Vagina (tissue), 2 donors: ENCODE data around the gene SPSB2. TPM values are rescaled to one million over a fixed set of nuclear protein-coding genes. Genes with fewer than 3 reads are reported as not detected.
A peak's percentile ranks its signal among the peaks of the same experiment; 100 is the strongest.

Experiments used
- DNase-seq, 2 donors: peaks; one replicate each; pipeline ENCODE4 v3.0.0-alpha.2; 2017; ENCODE audit errors: extremely low spot score in 2 of 2
- H3K27ac ChIP-seq: fragments of 200-600 bp; sonication (generic); one replicate; pipeline ENCODE4 v1.5.1; 2019
- H3K27me3 ChIP-seq: fragments of 200-600 bp; sonication (generic); one replicate; pipeline ENCODE4 v1.5.1; 2019
- H3K36me3 ChIP-seq, 2 donors: fragments of 200-600 bp; sonication (generic); one replicate each; pipeline ENCODE4 v1.5.1; 2017 to 2019
- H3K4me1 ChIP-seq: fragments of 200-600 bp; sonication (generic); one replicate; pipeline ENCODE4 v1.5.1; 2019
- H3K4me3 ChIP-seq, 2 donors: fragments of 200-600 bp; sonication (generic); 1 replicate in 1 of 2; 2 replicates in 1 of 2; pipeline ENCODE4 v1.5.1; 2016 to 2019
- H3K9me3 ChIP-seq: fragments of 200-600 bp; sonication (generic); one replicate; pipeline ENCODE4 v1.5.1; 2019
- CTCF ChIP-seq, 3 experiments: fragments of 450-650 bp in 2 of 3; fragments of 200-600 bp in 1 of 3; sonication (generic) in 1 of 3; IDR thresholded peaks; one replicate each; pipeline ENCODE4 v1.5.1; 2017 to 2019; ENCODE audit warnings: antibody characterized with exemption in 3 of 3, mild to moderate bottlenecking in 2 of 3, moderate library complexity in 2 of 3
- POLR2A ChIP-seq, 2 donors: fragments of 450-650 bp; IDR thresholded peaks; one replicate each; pipeline ENCODE4 v1.6.1; 2017; ENCODE audit warnings: antibody characterized with exemption in 2 of 2, mild to moderate bottlenecking in 2 of 2, moderate library complexity in 2 of 2
- POLR2AphosphoS5 ChIP-seq, 2 donors: sonication (generic); formaldehyde crosslinking; IDR thresholded peaks; one replicate each; pipeline ENCODE4 v1.9.0; 2017; ENCODE audit warnings: antibody characterized with exemption in 2 of 2, mild to moderate bottlenecking in 2 of 2, low read depth in 1 of 2; ENCODE audit not compliant: insufficient read depth in 1 of 2
- intact Hi-C: fragments of 100-400 bp; cut with DNase I; formaldehyde crosslinking; loops from one replicate; pipeline ENCODE4 v1.15.1; 2023
- total RNA-seq: library from RNA; depleted of rRNA; stranded (reverse); fragments of >200 nt; gene quantifications from one replicate; pipeline ENCODE4 v1.2.3, GENCODE V29; 2016

SPSB2 gene
- total RNA-seq, 1 donor from 2014 or later: 3.2 TPM

- no peak for TF ChIP-seq POLR2AphosphoS5 (IDR thresholded peaks at IDR 0.05; ENCODE audit: insufficient read depth in 1 of 2, low read depth in 1 of 2)
- no peak for TF ChIP-seq CTCF (IDR thresholded peaks at IDR 0.05)
- no peak for TF ChIP-seq POLR2A (IDR thresholded peaks at IDR 0.05)
- intact Hi-C loops: loop anchor here (2.0 to 5.0 kb wide), 4 partner anchors 47 to 209 kb away; partner anchors contain the start of genes MLF2 and PTMS
- H3K36me3 ChIP-seq: no peaks in the 10 kb centered on the region
- peaks cover 58% of the 10 kb centered on the region for H3K4me1 ChIP-seq
- no peaks in the 10 kb centered on the region for H3K9me3 ChIP-seq
- DNase-seq: no peak
- no peaks in the 10 kb centered on the region for H3K27me3 ChIP-seq
- no peak overlapping the region for H3K4me3 ChIP-seq
- H3K27ac ChIP-seq: peak overlapping the region; percentile 92
Observed at GRCh38 chr12:6826125-6826733, 46.9 kb downstream of the SPSB2 start.

- no peaks in the 10 kb centered on the region for H3K9me3 ChIP-seq
- TF ChIP-seq CTCF (IDR thresholded peaks at IDR 0.05) (peak; percentile 77 to 87 (median 82)), POLR2AphosphoS5 (IDR thresholded peaks at IDR 0.05; ENCODE audit: insufficient read depth in 1 of 2, low read depth in 1 of 2) (peak; percentile 46 to 65), POLR2A (IDR thresholded peaks at IDR 0.05) (no peak)
- H3K4me1 ChIP-seq: peaks cover 62% of the 10 kb centered on the region
- no peaks in the 10 kb centered on the region for H3K27me3 ChIP-seq
- H3K36me3 ChIP-seq: no peaks in the 10 kb centered on the region
- peak overlapping the region; percentile 20 for H3K27ac ChIP-seq
- H3K4me3 ChIP-seq: peak overlapping the region; percentile 12 to 19
- intact Hi-C loops: loop anchor here (2.0 to 5.0 kb wide), 4 partner anchors 47 to 208 kb away; partner anchors contain the start of genes MLF2 and PTMS
- no peak for DNase-seq
Observed at GRCh38 chr12:6825398-6826124, 47.5 kb downstream of the SPSB2 start.

DNA sequence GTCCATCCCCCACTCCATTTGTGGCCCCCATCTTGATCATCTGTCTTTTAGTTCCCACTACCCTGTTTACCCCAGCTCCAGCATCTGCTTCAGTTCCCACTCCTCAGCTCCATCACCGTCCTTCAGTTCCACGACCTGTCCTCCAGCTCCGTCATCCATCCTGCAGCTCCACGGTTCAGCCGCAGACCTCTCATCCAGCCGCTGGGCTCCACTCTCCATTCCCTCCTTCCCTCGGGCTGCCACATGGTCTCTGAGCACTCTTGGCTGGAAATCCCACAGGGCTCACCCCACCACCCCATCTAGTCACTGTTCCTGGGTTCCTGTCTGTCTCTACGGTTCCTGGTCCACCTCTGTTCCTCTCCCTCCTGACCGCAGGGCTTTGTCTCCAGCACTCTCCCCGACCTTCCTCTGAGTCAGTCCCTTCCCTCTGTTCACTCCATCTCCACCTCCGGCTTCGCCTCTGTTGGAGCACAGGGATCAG lies 48.2 kb downstream of the SPSB2 start:
- no peak overlapping the region for H3K27ac ChIP-seq
- DNase-seq: no peak
- TF ChIP-seq CTCF (IDR thresholded peaks at IDR 0.05) (no peak), POLR2AphosphoS5 (IDR thresholded peaks at IDR 0.05; ENCODE audit: insufficient read depth in 1 of 2, low read depth in 1 of 2) (no peak), POLR2A (IDR thresholded peaks at IDR 0.05) (no peak)
- peak overlapping the region; percentile 12 to 19 for H3K4me3 ChIP-seq
- intact Hi-C loops: loop anchor here (5.0 kb wide), 3 partner anchors 58 to 208 kb away; partner anchors contain the start of genes MLF2 and PTMS
- H3K4me1 ChIP-seq: peaks cover 59% of the 10 kb centered on the region
- no peaks in the 10 kb centered on the region for H3K9me3 ChIP-seq
- H3K36me3 ChIP-seq: no peaks in the 10 kb centered on the region
- no peaks in the 10 kb centered on the region for H3K27me3 ChIP-seq

- TF ChIP-seq CTCF (IDR thresholded peaks at IDR 0.05) (no peak), POLR2A (IDR thresholded peaks at IDR 0.05) (no peak), POLR2AphosphoS5 (IDR thresholded peaks at IDR 0.05; ENCODE audit: insufficient read depth in 1 of 2, low read depth in 1 of 2) (no peak)
- Histone ChIP-seq H3K4me1 (peaks cover 52% of the 10 kb centered on the region), H3K36me3 (no peaks in the 10 kb centered on the region), H3K27ac (no peak overlapping the region), H3K4me3 (no peak overlapping the region), H3K9me3 (no peaks in the 10 kb centered on the region), H3K27me3 (no peaks in the 10 kb centered on the region)
- intact Hi-C loops: no loop called here
- no peak for DNase-seq
Observed at GRCh38 chr12:6824085-6824775, 48.9 kb downstream of the SPSB2 start.
